Ovary (tissue), 3 donors: ENCODE data around the gene PLEKHG2.

Experiments used
- CTCF ChIP-seq, 3 donors: fragments of 450-650 bp in 2 of 3; fragments of 200-600 bp in 1 of 3; IDR thresholded peaks; one replicate each; pipeline versions ENCODE4 v1.5.1 to v1.8.0; 2016 to 2022; ENCODE audit warnings: antibody characterized with exemption in 3 of 3, mild to moderate bottlenecking in 1 of 3
- EP300 ChIP-seq: sonication (generic); formaldehyde crosslinking; IDR thresholded peaks from one replicate; pipeline ENCODE4 v1.6.1; 2017; ENCODE audit warnings: antibody characterized with exemption
- donor health status: DM: no; HTN: no; CAD: no.

- no peak for TF ChIP-seq CTCF (IDR thresholded peaks at IDR 0.05)
- TF ChIP-seq EP300, result no peak
These were observed 41.7 kb upstream of the PLEKHG2 start for GRCh38 chr19:39370735-39371134.
